ENCODE data around the gene FGGY.
A peak's percentile ranks its signal among the peaks of the same experiment; 100 is the strongest.
"Not testable (repeated sequence)": the region's sequence is repeated elsewhere in the genome, so short reads cannot be mapped to it uniquely, and the experiment has no call there.

FGGY gene

GRCh38 chr1:59625384-59625783, 328.5 kb downstream of the FGGY start:
- no peak for DNase-seq

DNA sequence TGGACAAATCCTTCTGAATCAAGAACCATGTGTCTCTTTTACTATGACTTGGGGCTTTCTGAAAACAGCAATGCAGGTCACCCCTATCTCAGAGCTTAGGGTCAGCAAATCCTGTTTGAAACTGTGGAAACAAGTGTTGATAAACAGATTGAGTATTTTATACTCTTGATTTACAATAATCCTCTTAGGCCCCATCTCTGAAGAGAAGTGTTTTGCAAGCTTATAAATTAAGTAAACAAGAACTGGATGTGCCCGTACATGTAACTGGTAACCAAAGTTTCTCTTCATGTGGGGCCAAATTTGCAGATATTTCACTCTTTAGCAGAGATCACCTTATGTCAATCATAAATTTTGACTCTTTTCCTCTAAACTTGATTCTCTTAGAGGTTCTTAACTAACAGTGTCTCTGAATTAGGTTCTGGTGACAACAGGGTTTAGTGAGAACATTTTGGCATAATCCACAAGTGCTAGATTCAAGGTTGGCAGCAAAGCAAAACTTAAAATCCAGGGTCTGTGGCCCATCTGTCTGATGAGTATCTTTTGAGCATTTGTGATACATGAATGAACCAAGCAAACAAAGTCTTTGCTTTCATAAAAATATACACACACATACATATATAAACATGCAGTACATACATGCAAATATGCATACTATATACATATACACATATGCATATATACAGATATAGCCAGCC, 334.8 kb downstream of the FGGY start:
- DNase-seq, result no peak

- DNase-seq, result no peak
Observed at GRCh38 chr1:59635097-59635496, 338.2 kb downstream of the FGGY start.

DNA sequence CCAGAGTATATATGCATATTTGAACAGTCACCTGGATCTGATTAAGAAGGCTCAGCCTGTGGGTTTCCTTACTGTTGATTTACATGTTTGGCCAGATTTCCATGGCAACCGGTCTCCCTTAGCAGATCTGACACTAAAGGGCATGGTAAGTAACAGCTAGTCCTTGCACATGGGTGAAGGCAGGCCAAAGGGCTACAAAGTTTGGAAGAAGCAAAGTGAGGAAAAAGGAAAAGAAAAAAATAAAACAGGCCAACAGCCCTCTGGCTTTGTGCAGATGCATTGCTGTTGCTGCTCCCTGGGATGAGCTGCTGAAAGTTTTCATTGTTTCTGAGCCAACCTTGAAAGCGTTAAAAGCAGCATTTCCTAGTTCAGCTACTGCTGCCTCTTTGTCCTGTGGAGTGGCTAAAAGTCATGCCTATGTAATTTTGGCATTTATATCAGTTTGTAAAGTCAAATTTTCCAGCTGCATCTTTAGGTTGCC, 341.4 kb downstream of the FGGY start:
- DNase-seq, result no peak

DNA sequence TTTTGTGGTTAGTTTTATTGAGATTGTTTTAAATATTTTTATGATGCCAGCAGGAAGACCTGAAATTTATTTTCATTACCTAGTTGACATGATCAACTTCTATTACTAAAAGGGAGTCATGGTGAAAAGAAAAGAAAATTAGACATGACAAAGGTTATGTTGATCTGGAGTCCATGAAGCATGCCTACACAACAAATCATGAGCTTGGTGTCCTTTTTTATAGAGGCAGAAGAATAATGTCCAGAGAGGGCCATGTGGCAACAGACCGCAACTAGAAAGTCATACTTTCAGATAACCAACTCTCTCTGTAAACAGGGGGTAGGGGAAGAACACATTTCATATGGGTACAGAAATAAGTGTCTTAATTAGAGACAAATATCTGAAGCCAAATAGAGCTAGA, 342.4 kb downstream of the FGGY start:
- DNase-seq, result no peak

DNA sequence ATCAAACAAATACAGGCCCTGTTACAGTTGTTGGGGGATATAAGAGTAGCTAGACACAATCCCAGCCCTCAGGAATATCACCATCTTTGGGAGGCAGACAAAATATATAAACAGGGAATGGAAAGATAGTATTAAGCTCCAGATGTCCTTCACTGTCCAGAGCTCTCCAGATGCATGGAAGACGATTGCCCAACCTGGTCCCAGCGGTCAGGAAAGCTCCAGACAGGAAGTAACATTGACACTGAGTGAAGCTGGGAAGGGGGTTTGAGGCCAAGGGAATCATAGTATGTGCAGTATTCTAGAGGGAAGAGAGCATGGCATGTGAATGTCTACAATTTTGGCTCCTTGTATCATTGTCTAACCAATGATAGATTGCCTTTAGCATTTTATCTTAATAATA, 344.0 kb downstream of the FGGY start:
- no peak for DNase-seq

DNA sequence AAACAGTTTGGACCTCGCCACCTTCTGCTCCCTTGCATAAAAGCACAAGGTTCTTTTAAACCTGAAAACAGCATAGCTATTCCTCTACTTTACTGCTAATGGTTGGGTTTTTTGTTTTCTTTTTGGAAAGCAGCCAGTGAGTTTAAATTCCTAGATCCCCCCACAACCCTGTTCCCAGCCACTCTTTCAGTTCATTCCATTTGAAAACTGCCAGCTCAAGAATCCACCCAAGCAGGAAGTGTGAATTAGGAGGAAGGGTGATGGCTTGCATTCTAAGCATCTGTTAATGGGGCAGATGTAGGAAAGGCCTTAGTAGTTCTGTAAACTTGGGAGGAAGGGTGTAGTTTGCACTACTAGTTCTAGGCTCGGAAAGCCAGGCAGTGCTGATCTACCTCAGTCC, 344.9 kb downstream of the FGGY start:
- DNase-seq, result peak in 10 of 58 donors; percentile 3 to 50 (median 8)

- DNase-seq, result no peak
Observed at GRCh38 chr1:59643526-59643925, 346.6 kb downstream of the FGGY start.

GRCh38 chr1:59645893-59646292, 349.0 kb downstream of the FGGY start:
- DNase-seq, result no peak

DNA sequence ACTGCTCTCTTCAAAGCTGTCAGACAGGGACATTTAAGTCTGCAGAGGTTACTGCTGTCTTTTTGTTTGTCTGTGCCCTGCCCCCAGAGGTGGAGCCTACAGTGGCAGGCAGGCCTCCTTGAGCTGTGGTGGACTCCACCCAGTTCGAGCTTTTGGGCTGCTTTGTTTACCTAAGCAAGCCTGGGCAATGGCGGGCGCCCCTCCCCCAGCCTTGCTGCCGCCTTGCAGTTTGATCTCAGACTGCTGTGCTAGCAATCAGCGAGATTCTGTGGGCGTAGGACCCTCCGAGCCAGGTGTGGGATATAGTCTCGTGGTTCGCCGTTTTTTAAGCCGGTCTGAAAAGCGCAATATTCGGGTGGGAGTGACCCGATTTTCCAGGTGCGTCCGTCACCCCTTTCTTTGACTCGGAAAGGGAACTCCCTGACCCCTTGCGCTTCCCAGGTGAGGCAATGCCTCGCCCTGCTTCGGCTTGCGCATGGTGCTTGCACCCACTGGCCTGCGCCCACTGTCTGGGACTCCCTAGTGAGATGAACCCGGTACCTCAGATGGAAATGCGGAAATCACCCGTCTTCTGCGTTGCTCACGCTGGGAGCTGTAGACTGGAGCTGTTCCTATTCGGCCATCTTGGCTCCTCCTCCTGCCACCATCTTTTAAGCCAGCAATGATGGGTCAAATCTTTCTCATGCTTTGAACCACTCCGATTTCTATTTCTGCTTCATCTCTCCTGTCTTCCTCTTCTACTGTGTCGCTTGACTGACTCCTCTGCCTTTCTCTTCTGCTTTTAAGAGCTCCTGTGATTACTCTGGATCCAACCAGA, 356.5 kb downstream of the FGGY start:
- DNase-seq, result not testable (repeated sequence)

DNA sequence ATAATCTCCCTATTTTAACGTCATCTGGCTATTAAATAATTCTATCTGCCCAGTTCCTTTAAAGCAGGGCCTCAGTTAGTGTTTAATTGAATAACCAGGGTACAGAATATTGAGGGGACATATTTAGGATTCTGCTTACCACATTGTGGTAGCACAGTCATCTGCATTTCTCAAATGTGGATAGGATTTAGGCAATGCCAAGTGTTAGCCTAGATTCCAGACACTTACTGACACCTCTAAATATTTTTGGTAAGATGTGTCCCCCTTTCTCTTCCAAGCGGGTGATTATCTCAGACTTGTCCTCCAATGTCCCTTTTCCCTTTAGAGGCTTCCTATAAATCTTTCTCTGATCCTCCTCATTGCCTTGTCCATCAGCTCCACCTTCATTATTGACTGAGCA, 357.1 kb downstream of the FGGY start:
- DNase-seq, result no peak

- DNase-seq, result no peak
Observed at GRCh38 chr1:59657873-59658465, 361.1 kb downstream of the FGGY start.

DNA sequence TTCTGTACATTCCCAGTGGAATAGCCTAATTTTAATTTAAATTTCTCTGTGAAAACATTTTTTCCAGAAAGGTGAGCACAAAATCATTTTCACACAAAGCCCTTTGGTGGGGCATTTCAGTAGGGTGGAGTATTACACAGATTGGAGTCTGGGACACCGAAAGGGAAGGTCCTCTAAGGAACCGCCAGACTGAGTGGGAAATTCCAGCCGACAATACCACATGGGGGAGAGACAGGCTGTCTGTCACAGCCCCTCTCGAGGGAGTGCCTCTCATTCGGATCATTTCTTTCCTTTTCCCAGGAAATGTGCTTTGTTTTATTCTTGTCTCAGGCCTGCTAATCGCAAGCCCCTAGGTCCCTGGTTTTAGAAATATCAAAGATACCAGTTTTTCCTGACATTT, 367.3 kb downstream of the FGGY start:
- DNase-seq, result no peak

- no peak for DNase-seq
Observed at GRCh38 chr1:59666106-59666505, 369.2 kb downstream of the FGGY start.

GRCh38 chr1:59667020-59667419, 370.1 kb downstream of the FGGY start:
- DNase-seq, result no peak

DNA sequence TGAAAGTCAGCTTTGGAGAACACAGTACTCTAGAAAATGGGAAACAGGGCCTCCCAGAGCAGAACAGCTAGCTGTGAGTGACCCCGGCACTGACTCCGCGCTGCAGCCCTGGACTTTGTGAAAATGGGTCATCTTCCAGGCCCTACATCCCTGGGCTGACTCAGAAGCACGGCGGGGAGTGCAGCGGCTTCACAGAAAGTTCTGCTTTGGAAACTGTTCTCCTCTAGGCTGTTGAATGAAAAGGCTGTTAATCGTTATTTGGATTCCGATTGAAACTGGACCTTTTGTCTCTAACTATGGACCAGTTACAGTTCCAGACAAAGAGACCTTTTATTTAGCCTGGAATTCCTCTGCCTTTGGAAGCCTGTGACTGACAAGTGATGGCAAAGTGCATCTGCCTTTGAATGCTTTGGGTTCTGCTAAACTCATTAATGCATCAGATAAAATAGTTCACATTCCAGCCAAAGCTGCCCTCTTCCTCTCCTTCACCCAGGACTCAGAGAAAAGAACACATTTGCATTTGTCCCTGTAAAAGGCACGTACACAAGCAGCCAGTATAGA, 372.9 kb downstream of the FGGY start:
- peak in 50 of 58 donors; percentile 10 to 83 (median 44) for DNase-seq

DNA sequence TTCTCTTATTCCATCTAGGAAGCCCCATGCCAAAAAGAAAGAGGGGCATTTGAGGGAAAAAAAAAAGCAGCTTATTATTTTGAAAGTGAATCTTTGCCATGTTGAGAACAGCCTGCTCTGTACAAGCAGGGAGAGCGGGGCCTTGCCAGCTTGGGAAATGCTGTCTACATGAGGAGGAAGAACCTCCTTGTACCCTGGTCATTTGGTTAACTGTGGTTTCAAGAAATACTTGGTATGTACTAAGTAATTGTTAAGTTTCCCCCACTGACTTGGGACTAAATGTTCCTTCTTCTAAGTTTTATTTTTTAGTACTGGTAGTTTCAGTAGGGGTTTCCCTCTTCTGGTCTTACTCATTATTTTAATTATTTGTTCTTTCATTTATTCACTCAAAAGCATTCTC, 373.8 kb downstream of the FGGY start:
- peak in 2 of 58 donors; percentile 19 to 45 for DNase-seq

DNA sequence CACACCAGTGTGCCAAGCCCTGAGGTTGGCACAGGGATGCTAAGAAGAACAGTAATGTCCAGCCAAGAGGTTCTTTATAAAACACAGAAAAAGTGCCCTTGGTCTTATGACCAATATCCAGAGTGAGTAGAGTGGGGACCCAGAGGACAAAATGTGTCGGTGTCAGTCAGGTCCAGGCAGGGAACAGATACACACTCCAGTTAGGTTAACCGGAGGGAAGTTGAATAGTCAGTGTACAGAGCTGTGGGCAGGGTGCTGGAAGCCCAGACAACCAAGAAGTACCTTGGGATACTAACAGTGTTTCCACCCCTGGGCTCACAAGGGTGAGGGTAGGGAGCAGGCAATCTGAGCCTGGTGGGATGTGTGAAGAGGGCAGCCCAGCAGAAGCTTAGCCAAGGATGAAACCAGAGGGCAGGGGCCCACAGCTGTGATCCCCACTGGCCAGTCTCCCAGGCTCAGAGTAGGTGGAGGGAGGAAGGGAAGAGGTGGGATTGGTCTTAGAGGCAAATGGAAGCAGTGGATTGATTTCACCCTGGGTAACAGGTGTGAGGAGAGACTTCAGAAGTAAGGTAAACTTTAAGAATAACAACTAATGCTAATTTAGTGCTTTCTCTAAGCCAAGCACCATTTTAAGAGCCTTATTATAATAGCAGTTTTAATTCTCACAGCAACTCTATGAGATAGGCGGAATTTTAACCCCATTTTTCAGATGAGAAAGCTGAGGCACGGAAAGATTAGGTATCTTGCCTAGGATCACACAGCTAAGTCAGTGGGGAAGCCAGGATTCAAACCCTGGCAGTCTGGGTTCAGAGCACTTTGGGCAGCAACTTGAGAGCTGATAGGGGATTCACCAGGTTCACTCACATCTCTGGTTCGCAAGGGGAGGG, 374.4 kb downstream of the FGGY start:
- peak in 6 of 58 donors; percentile 1 to 45 (median 10) for DNase-seq

GRCh38 chr1:59671953-59672305, 375.0 kb downstream of the FGGY start:
- no peak for DNase-seq

DNA sequence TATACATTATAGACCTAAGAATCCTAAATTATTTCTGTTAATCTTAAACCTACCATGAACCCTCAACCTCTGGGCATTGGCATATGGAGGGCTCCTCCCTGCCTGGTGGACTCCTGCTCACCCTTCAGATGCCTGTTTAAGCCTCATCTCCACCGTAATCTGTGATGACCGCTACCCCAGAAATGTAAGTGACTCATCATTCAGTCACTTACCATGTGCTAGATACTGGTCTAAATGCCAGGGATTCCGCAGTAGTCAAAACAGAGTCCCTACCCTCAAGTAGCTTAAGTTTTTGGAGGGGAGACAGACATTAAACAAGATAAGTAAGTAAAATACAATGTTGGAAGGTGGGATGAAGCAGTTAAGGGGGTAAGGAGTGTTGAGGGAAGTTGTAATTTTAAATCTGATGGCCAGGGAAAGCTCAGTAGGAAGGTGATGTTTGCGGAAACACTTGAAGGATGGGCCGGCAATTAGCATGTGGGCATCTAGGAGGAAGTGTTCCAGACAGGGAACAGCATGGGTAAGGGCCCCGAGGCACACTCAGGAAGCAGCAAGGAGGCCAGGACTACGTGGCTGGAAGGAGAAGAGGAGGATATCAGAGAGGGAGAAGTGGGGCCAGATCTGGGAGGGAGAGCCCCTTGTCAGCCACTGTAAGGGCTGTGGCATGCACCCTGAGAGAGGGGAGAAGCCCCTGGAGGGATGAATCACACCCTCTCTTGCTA, 376.1 kb downstream of the FGGY start:
- DNase-seq, result no peak

Data from anterior cingulate cortex (tissue), 58 donors.